GM12878 (cell line): ENCODE measurements around the gene C6orf89. TPM values are rescaled to one million over a fixed set of nuclear protein-coding genes. Genes with fewer than 3 reads are reported as not detected.

Experiments used
- ATAC-seq: fragments of 200-7000 bp; cut with Tn5 transposase; 3 replicates; pipeline ENCODE4 v1.9.1; 2020; ENCODE audit warnings: mild to moderate bottlenecking, moderate library complexity
- BruUV-seq: library from RNA; stranded (reverse); fragments of 400-500 nt; replicated peaks from 2 replicates; lab custom pipeline; 2021; lab: Mats Ljungman, UMichigan
- CTCF ChIA-PET: fragments of 300-600 bp; sonication (Branson Sonifier 250); formaldehyde crosslinking; extraction: SDS; loops from one replicate; lab custom pipeline; 2021; ENCODE audit warnings: inconsistent platforms; lab: Yijun Ruan, JAX
- POLR2A ChIA-PET: fragments of 350-600 bp; formaldehyde crosslinking; extraction: SDS; loops from one replicate; lab custom pipeline; 2021; ENCODE audit warnings: inconsistent platforms; lab: Charles Lee
- RAD21 ChIA-PET: fragments of 300-600 bp; sonication (Branson Sonifier 250); formaldehyde crosslinking; loops from one replicate; lab custom pipeline; 2023; ENCODE audit warnings: antibody characterized with exemption; ENCODE audit not compliant: unreplicated experiment; lab: Charles Lee
- SMC1A ChIA-PET: fragments of 300-600 bp; sonication (Branson Sonifier 250); formaldehyde crosslinking; loops from one replicate; lab custom pipeline; 2023; ENCODE audit not compliant: unreplicated experiment, uncharacterized antibody; lab: Charles Lee
- DNase-seq: peaks from one replicate; pipeline ENCODE4 v3.0.0-alpha.2; 2011; ENCODE audit warnings: low read depth, low spot score
- FAIRE-seq: peaks from 3 replicates; lab custom pipeline; 2011; peaks lifted over from hg19 to GRCh38; lab: Jason Lieb, UNC
- H2AFZ ChIP-seq: 2 replicates; pipeline ENCODE4 v1.6.0; 2011; ENCODE audit warnings: low read depth, low read length, control low read depth; ENCODE audit not compliant: control insufficient read depth
- H3K27ac ChIP-seq: 2 replicates; pipeline ENCODE4 v1.5.1; 2011; ENCODE audit warnings: control low read depth; ENCODE audit not compliant: control insufficient read depth, insufficient read depth
- H3K27me3 ChIP-seq, 2 experiments: replicated peaks in 1 of 2; 2 replicates each; pipeline versions ENCODE4 v1.6.0 to v1.6.1; 2011; ENCODE audit warnings: low read length in 1 of 2; ENCODE audit not compliant: control insufficient read depth in 2 of 2, insufficient read depth in 2 of 2
- H3K36me3 ChIP-seq, 2 experiments: 2 replicates each; pipeline ENCODE4 v1.5.1; 2011; ENCODE audit warnings: low read length in 1 of 2; ENCODE audit not compliant: control insufficient read depth in 2 of 2, insufficient read depth in 2 of 2
- H3K4me1 ChIP-seq: 2 replicates; pipeline ENCODE4 v1.6.1; 2011; ENCODE audit warnings: mild to moderate bottlenecking, low read length, moderate library complexity, mixed read lengths; ENCODE audit not compliant: control insufficient read depth, insufficient read depth
- H3K4me2 ChIP-seq: 2 replicates; pipeline ENCODE4 v1.6.0; 2011; ENCODE audit warnings: control low read depth; ENCODE audit not compliant: control insufficient read depth, insufficient read depth
- H3K4me3 ChIP-seq: fragments of 200-600 bp; sonication (generic); 2 replicates; pipeline ENCODE4 v1.5.1; 2016
- H3K79me2 ChIP-seq: 2 replicates; pipeline ENCODE4 v1.6.0; 2011; ENCODE audit warnings: low read length; ENCODE audit not compliant: control insufficient read depth, insufficient read depth
- H3K9ac ChIP-seq: 2 replicates; pipeline ENCODE4 v1.8.0; 2011; ENCODE audit warnings: low read length, control low read depth, mixed read lengths; ENCODE audit not compliant: control insufficient read depth, insufficient read depth
- H3K9me3 ChIP-seq: replicated peaks from 3 replicates; pipeline ENCODE4 v1.5.1; 2011; ENCODE audit warnings: mild to moderate bottlenecking, low read length; ENCODE audit not compliant: control insufficient read depth, insufficient read depth
- H4K20me1 ChIP-seq: 2 replicates; pipeline ENCODE4 v1.6.0; 2011; ENCODE audit not compliant: control insufficient read depth, insufficient read depth
- CREM ChIP-seq: IDR thresholded peaks from 2 replicates; pipeline ENCODE4 v1.6.1; 2014; ENCODE audit warnings: antibody characterized with exemption, low read depth
- CUX1 ChIP-seq: IDR thresholded peaks from 2 replicates; pipeline ENCODE4 v1.6.1; 2012; ENCODE audit warnings: improper control_type of control experiment, low read depth, low read length; ENCODE audit not compliant: insufficient replicate concordance
- HCFC1 ChIP-seq: fragments of 150-350 bp; IDR thresholded peaks from 2 replicates; pipeline ENCODE4 v1.6.1; 2014; ENCODE audit warnings: low read length
- HDAC6 ChIP-seq: fragments of 200-600 bp; sonication (generic); IDR thresholded peaks from one replicate; pipeline ENCODE4 v1.8.0; 2017; ENCODE audit warnings: antibody characterized with exemption; ENCODE audit not compliant: unreplicated experiment
- MXI1 ChIP-seq: fragments of 150-350 bp; IDR thresholded peaks from 2 replicates; pipeline ENCODE4 v1.6.1; 2011; ENCODE audit warnings: low read depth, mild to moderate bottlenecking, inconsistent platforms, low read length, improper control_type of control experiment
- SIN3A ChIP-seq: IDR thresholded peaks from 2 replicates; pipeline ENCODE4 v1.6.1; 2012; ENCODE audit warnings: low read depth, low read length, improper control_type of control experiment
- WGBS: methylation state at CpG from one replicate; pipeline ENCODE4 v1.1.6; 2016; ENCODE audit warnings: low lambda C conversion rate; ENCODE audit not compliant: insufficient replicate concordance, insufficient coverage; ENCODE audit errors: missing lambda C conversion rate; 5-methylcytosine and 5-hydroxymethylcytosine counted together
- in situ Hi-C: fragments of 300-500 bp; cut with MboI; formaldehyde crosslinking; loops from 9 replicates; pipeline ENCODE4 v1.14.3; 2018; ENCODE audit warnings: mixed read lengths
- intact Hi-C: fragments of 100-400 bp; cut with micrococcal nuclease; formaldehyde crosslinking; loops from one replicate; pipeline ENCODE4 v1.14.2; 2022; ENCODE audit not compliant: unreplicated experiment
- polyA plus RNA-seq, 11 experiments: library from polyadenylated mRNA; depleted of rRNA in 4 of 11; unstranded in 6 of 11; stranded (reverse) in 5 of 11; fragments of >200 nt; fragmentation: Nextera tagmentation in 4 of 11; fragmentation: Illumina TruSeq in 1 of 11; extraction: Ambion mirVana in 4 of 11; extraction: Trizol in 1 of 11; gene quantifications; 1 replicate in 1 of 11; 2 replicates in 10 of 11; pipeline versions ENCODE4 v1.2.1 to v1.2.3, GENCODE V29; 2011 to 2016; ENCODE audit warnings: inconsistent platforms in 2 of 11, missing spikeins in 2 of 11, low read depth in 1 of 11
- total RNA-seq, 4 experiments: library from RNA; depleted of rRNA in 3 of 4; stranded (reverse); fragments of >200 nt in 3 of 4; fragmentation: Illumina TruSeq in 1 of 4; extraction: Trizol in 1 of 4; gene quantifications; 2 replicates each; pipeline versions ENCODE4 v1.2.1 to v1.2.3, GENCODE V29; 2013 to 2021

Gene C6orf89
- total and polyA plus RNA-seq, 10 of the 15 experiments (the other 5 are each of a cell fraction or from before 2014, with no cell fraction given) = 10.8 to 42.7 (median 28.6) TPM

GRCh38 chr6:36843170-36843569 is 42.6 kb upstream of the C6orf89 start:
- CTCF ChIA-PET = interaction anchor here (1.4 to 2.1 kb wide), 2 partner anchors 10 to 58 kb away, joined by 5 read pairs; no protein-coding TSS in a partner anchor

More at GRCh38 chr6:36843170-36843569, 42.6 kb upstream of the C6orf89 start:
- in situ Hi-C loops (no loop called here), intact Hi-C loops (no loop called here)
- ChIA-PET POLR2A (no interaction called here), RAD21 (no interaction called here), SMC1A (no interaction called here)
- DNase-seq = no peak
- no peak for FAIRE-seq
- no peak for ATAC-seq
- WGBS = 68% methylated on average over 4 of the region's 4 CpGs
- TF ChIP-seq CUX1 = no peak
- TF ChIP-seq HDAC6 = no peak
- TF ChIP-seq SIN3A = no peak
- TF ChIP-seq CREM = no peak
- no peak for TF ChIP-seq MXI1
- no peak for TF ChIP-seq HCFC1
- no peaks in the 10 kb centered on the region for H3K79me2 ChIP-seq
- BruUV-seq = no TSS peak
- no peak overlapping the region for H2AFZ ChIP-seq
- no peak overlapping the region for H3K4me3 ChIP-seq
- H3K4me2 ChIP-seq = no peak overlapping the region
- no peaks in the 10 kb centered on the region for H3K9me3 ChIP-seq
- 0 out of 2 replicates have a peak, but pooled peaks cover 4% of the 10 kb centered on the region for H3K4me1 ChIP-seq
- H3K27me3 ChIP-seq = peaks cover 4 to 12% of the 10 kb centered on the region in 2 experiments; a peak in 3 of 4 replicates
- no peaks in the 10 kb centered on the region for H4K20me1 ChIP-seq
- H3K27ac ChIP-seq = no peak overlapping the region
- H3K36me3 ChIP-seq = no peaks in the 10 kb centered on the region
- no peak overlapping the region for H3K9ac ChIP-seq
